Measurements from ENCODE around the gene GGTLC2.
"Not testable (repeated sequence)": the region's sequence is repeated elsewhere in the genome, so short reads cannot be mapped to it uniquely, and the experiment has no call there.

GGTLC2 gene

GRCh38 chr22:22618448-22618847 lies 26.0 kb upstream of the GGTLC2 start:
- Mint-ChIP-seq H3K27ac (no peak overlapping the region), H3K27me3 (peaks cover 8 to 14% of the 10 kb centered on the region in 2 donors), H3K4me3 (no peak overlapping the region), H3K36me3 (ENCODE audit: insufficient read depth) (no peaks in the 10 kb centered on the region), H3K4me1 (ENCODE audit: low read depth in 2 of 2) (peaks cover 4 to 8% of the 10 kb centered on the region in 2 donors), H3K9me3 (no peaks in the 10 kb centered on the region)
- DNase-seq (no peak), ATAC-seq (replicated peaks) (no peak)

GRCh38 chr22:22618923-22619322 lies 25.5 kb upstream of the GGTLC2 start:
- H3K4me3 Mint-ChIP-seq, result no peak overlapping the region
- DNase-seq (no peak), ATAC-seq (replicated peaks) (no peak)
- no peak overlapping the region for H3K27ac Mint-ChIP-seq
- H3K9me3 Mint-ChIP-seq, result no peaks in the 10 kb centered on the region
- no peaks in the 10 kb centered on the region for H3K36me3 Mint-ChIP-seq (ENCODE audit: insufficient read depth)
- peaks cover 8 to 14% of the 10 kb centered on the region in 2 donors for H3K27me3 Mint-ChIP-seq
- peaks cover 4 to 8% of the 10 kb centered on the region in 2 donors for H3K4me1 Mint-ChIP-seq (ENCODE audit: low read depth in 2 of 2)

GRCh38 chr22:22619765-22620414 lies 24.5 kb upstream of the GGTLC2 start:
- H3K4me1 Mint-ChIP-seq (ENCODE audit: low read depth in 2 of 2), result peaks cover 4 to 8% of the 10 kb centered on the region in 2 donors
- H3K27ac Mint-ChIP-seq, result no peak overlapping the region
- H3K4me3 Mint-ChIP-seq, result no peak overlapping the region
- no peak for ATAC-seq (replicated peaks)
- no peaks in the 10 kb centered on the region for H3K36me3 Mint-ChIP-seq (ENCODE audit: insufficient read depth)
- H3K9me3 Mint-ChIP-seq, result no peaks in the 10 kb centered on the region
- peaks cover 8 to 14% of the 10 kb centered on the region in 2 donors for H3K27me3 Mint-ChIP-seq
- DNase-seq, result no peak

DNA sequence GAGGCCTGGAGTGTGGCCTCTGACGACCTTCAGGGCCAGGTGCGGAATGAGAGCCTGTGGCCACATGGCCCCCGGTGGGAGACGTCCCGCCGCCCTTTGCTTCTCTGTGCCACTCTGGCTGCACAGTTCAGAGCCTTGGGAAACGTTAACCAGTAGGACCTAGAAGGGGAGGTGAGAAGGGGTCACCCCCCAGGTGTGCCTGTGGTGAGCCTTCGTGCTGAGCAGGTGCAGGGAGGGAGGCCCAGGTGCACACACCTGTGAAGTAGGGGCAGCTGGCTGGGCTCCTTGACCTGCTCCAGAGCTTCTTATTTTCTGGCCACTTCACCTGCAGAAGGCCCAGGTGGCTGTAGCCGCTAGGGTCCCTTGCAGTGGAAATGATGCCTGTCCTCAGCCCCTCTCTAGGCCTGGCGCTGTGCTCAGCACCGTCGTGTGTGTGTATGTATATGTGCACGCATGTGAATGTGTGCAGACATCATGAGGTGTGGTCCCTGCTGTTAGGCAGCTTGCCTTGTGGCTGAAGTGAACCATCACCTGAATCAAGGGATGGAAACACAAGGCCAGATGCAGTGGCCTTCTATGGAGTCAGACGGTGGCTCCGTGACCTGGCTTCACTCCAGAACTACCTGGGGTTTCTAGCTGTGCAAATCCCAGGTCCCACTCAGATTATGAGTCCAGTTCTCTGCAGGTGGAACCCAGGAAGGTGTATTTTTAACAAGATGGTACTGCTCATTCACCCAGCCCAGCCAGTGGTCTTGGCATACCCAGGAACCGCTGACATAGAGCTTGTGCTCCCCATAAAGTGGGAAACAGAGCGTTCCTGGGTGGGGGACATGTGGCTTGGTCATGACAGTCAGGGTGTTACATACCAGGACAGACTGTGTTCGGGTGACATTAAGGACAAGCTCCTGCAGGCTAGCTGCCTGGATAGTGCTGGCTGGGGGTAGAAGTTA lies 15.6 kb upstream of the GGTLC2 start:
- H3K4me3 Mint-ChIP-seq; H3K36me3 Mint-ChIP-seq (ENCODE audit: insufficient read depth); H3K27ac Mint-ChIP-seq; H3K9me3 Mint-ChIP-seq; DNase-seq; H3K4me1 Mint-ChIP-seq (ENCODE audit: low read depth in 2 of 2); ATAC-seq (replicated peaks); H3K27me3 Mint-ChIP-seq: not testable (repeated sequence)

GRCh38 chr22:22631223-22631652 lies 13.2 kb upstream of the GGTLC2 start:
- H3K4me1 Mint-ChIP-seq (ENCODE audit: low read depth in 2 of 2); H3K27me3 Mint-ChIP-seq; H3K9me3 Mint-ChIP-seq; DNase-seq; H3K4me3 Mint-ChIP-seq; ATAC-seq (replicated peaks); H3K27ac Mint-ChIP-seq; H3K36me3 Mint-ChIP-seq (ENCODE audit: insufficient read depth): not testable (repeated sequence)

DNA sequence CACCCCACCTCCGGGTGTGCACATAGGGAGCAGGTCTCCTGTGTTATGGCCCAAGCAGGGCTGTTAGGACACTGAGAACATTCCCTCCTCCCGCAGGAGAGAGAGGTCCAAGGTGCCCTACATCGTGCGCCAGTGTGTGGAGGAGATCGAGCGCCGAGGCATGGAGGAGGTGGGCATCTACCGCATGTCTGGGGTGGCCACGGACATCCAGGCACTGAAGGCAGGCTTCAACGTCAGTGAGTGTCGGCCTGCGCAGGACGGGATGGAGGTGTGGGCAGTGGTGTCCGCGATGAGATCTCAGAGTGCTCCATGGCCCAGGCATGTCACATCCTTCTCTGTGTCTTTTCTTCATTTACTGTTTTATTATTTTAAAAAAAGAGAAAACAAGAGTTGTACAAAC lies 12.2 kb upstream of the GGTLC2 start:
- ATAC-seq (replicated peaks); H3K9me3 Mint-ChIP-seq; H3K4me1 Mint-ChIP-seq (ENCODE audit: low read depth in 2 of 2); H3K27ac Mint-ChIP-seq; H3K4me3 Mint-ChIP-seq; H3K27me3 Mint-ChIP-seq; H3K36me3 Mint-ChIP-seq (ENCODE audit: insufficient read depth); DNase-seq: not testable (repeated sequence)

DNA sequence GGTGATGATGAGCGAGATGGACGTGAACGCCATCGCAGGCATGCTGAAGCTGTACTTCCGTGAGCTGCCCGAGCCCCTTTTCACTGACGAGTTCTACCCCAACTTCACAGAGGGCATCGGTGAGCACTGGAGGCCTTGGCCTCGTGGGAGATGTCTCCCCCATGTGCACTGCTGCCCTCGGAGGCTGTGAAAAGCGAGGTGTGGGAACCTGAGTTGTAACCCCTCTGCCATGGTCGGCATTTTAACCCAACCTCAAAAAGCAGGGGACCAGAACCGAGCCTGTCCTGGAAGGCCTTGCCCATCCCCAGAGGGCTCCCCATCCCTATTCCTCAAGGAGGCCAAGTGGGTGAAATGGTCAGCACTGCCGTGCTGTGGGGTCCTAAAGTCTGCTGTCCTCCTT lies 10.9 kb upstream of the GGTLC2 start:
- not testable (repeated sequence) for H3K27ac Mint-ChIP-seq; H3K4me1 Mint-ChIP-seq (ENCODE audit: low read depth in 2 of 2); H3K9me3 Mint-ChIP-seq; DNase-seq; H3K36me3 Mint-ChIP-seq (ENCODE audit: insufficient read depth); H3K4me3 Mint-ChIP-seq; H3K27me3 Mint-ChIP-seq; ATAC-seq (replicated peaks)

GRCh38 chr22:22636260-22636659 lies 8.2 kb upstream of the GGTLC2 start:
- not testable (repeated sequence) for H3K4me1 Mint-ChIP-seq (ENCODE audit: low read depth in 2 of 2); H3K9me3 Mint-ChIP-seq; H3K27ac Mint-ChIP-seq; H3K36me3 Mint-ChIP-seq (ENCODE audit: insufficient read depth); H3K4me3 Mint-ChIP-seq; H3K27me3 Mint-ChIP-seq; ATAC-seq (replicated peaks)
- DNase-seq, result peak in 1 of 3 experiments; percentile 8

DNA sequence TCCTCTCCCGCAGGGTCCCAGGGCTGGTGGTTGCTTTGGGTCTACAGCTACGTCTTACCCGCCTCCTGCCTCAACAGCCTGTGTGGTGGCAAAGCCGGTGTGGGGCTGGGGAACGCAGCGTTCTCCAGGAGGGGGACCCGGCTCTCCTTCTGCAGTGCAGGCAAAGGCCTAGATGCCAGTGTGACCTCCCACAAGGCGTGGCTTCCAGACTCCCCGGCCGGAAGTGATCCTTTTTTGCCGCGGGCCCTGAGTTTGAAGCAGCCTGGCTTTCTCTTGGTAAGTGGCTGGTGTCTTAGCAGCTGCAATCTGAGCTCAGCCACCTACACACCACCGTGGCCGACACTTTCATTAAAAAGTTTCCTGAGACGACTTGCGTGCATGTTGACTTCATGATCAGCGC lies 6.1 kb upstream of the GGTLC2 start:
- DNase-seq; H3K4me1 Mint-ChIP-seq (ENCODE audit: low read depth in 2 of 2); H3K4me3 Mint-ChIP-seq; H3K27me3 Mint-ChIP-seq; H3K9me3 Mint-ChIP-seq; H3K36me3 Mint-ChIP-seq (ENCODE audit: insufficient read depth); H3K27ac Mint-ChIP-seq; ATAC-seq (replicated peaks): not testable (repeated sequence)

DNA sequence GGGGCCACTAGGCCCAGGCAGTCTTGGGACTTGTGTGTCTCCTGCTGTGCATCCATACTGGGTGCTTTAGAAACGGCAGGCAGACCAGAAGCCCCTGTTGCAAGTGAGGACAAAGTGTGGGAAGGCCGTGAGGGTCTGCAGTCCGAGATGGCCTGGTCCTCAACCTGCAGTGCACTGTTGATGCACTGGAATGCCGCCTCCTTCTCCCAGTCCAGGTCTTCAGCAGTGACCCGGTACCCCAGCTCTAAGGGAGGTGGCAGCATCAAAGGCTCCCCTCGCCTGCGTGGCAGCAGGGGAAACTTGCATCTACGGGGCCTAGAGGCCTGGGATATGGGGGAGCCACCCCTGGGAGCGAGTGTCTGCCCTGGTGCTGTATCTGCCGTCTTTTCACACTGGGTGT lies 2.2 kb upstream of the GGTLC2 start:
- not testable (repeated sequence) for DNase-seq; H3K4me3 Mint-ChIP-seq; H3K36me3 Mint-ChIP-seq (ENCODE audit: insufficient read depth); ATAC-seq (replicated peaks); H3K27ac Mint-ChIP-seq; H3K4me1 Mint-ChIP-seq (ENCODE audit: low read depth in 2 of 2); H3K27me3 Mint-ChIP-seq; H3K9me3 Mint-ChIP-seq

DNA sequence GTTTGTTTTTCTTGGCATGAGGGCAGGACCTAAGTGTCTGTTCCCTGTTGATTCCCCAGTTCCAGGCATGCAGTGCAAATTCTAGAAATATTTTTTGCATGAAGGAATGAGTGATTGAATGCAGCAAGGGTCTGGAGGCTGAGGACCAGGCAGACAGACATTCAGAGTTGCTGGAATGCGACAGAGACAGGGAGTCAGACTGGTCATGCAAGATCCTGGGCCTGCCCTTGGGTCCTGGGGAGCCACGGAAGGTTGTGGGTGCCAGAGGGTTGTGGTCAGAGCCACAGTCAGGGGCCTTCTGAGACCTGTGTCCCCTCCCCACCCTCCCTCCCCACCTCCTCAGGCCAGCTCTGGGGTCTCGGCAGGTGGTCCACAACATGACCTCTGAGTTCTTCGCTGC lies 1.6 kb downstream of the GGTLC2 start:
- ATAC-seq (replicated peaks); H3K36me3 Mint-ChIP-seq (ENCODE audit: insufficient read depth): not testable (repeated sequence)

GRCh38 chr22:22647952-22648351 lies 3.5 kb downstream of the GGTLC2 start:
- not testable (repeated sequence) for H3K27ac Mint-ChIP-seq; H3K4me3 Mint-ChIP-seq; H3K36me3 Mint-ChIP-seq (ENCODE audit: insufficient read depth); H3K27me3 Mint-ChIP-seq; ATAC-seq (replicated peaks); H3K9me3 Mint-ChIP-seq; H3K4me1 Mint-ChIP-seq (ENCODE audit: low read depth in 2 of 2)
- DNase-seq, result peak in 1 of 3 experiments; percentile 33

More for the DNA sequence above, 1.6 kb downstream of the GGTLC2 start:
- H3K27ac Mint-ChIP-seq; H3K27me3 Mint-ChIP-seq; DNase-seq; H3K4me3 Mint-ChIP-seq; H3K9me3 Mint-ChIP-seq; H3K4me1 Mint-ChIP-seq (ENCODE audit: low read depth in 2 of 2): not testable (repeated sequence)

- ATAC-seq (replicated peaks); H3K27me3 Mint-ChIP-seq; H3K27ac Mint-ChIP-seq; H3K4me1 Mint-ChIP-seq (ENCODE audit: low read depth in 2 of 2); H3K9me3 Mint-ChIP-seq; DNase-seq; H3K4me3 Mint-ChIP-seq; H3K36me3 Mint-ChIP-seq (ENCODE audit: insufficient read depth): not testable (repeated sequence)
These were observed 4.6 kb downstream of the GGTLC2 start for GRCh38 chr22:22648863-22649536.

Measured in effector memory CD8-positive, alpha-beta T cell (primary cell).